Central memory CD8-positive, alpha-beta T cell (primary cell): ENCODE measurements around the gene SMIM1.

Source experiments
- ATAC-seq: fragments of 150-1000 bp; cut with Tn5 transposase; replicated peaks from 2 replicates; pipeline ENCODE4 v1.10.0; 2022; ENCODE audit warnings: mild to moderate bottlenecking, moderate FRiP score, moderate number of reproducible peaks; ENCODE audit not compliant: poor library complexity, severe bottlenecking; ENCODE audit errors: extremely low read depth
- DNase-seq, 2 donors: peaks; one replicate each; pipeline ENCODE4 v3.0.0; 2021; ENCODE audit warnings: low spot score in 2 of 2
- H3K27ac Mint-ChIP-seq: one replicate; pipeline ENCODE4 v1.8.0; 2022; ENCODE audit warnings: low read depth, mild to moderate bottlenecking, moderate library complexity, mixed read lengths
- H3K27me3 Mint-ChIP-seq: one replicate; pipeline ENCODE4 v1.8.0; 2022; ENCODE audit warnings: mixed read lengths
- H3K36me3 Mint-ChIP-seq: one replicate; pipeline ENCODE4 v1.8.0; 2022; ENCODE audit warnings: mild to moderate bottlenecking, moderate library complexity, mixed read lengths; ENCODE audit not compliant: insufficient read depth
- H3K4me1 Mint-ChIP-seq: one replicate; pipeline ENCODE4 v1.8.0; 2022; ENCODE audit warnings: mixed read lengths
- H3K4me3 Mint-ChIP-seq: one replicate; pipeline ENCODE4 v1.8.0; 2022; ENCODE audit warnings: mild to moderate bottlenecking, moderate library complexity, mixed read lengths
- H3K9me3 Mint-ChIP-seq: one replicate; pipeline ENCODE4 v1.8.0; 2022; ENCODE audit warnings: mixed read lengths

Gene SMIM1

GRCh38 chr1:3820316-3820715 lies 47.8 kb downstream of the SMIM1 start:
- peaks cover 15% of the 10 kb centered on the region for H3K36me3 Mint-ChIP-seq
- no peak overlapping the region for H3K27ac Mint-ChIP-seq
- ATAC-seq (no peak), DNase-seq (no peak)
- H3K4me3 Mint-ChIP-seq = no peak overlapping the region
- H3K9me3 Mint-ChIP-seq = no peaks in the 10 kb centered on the region
- H3K4me1 Mint-ChIP-seq = peaks cover 6% of the 10 kb centered on the region
- H3K27me3 Mint-ChIP-seq = no peaks in the 10 kb centered on the region

- no peak for DNase-seq
- Mint-ChIP-seq H3K4me3 (no peak overlapping the region), H3K27ac (no peak overlapping the region)
These were observed 48.5 kb downstream of the SMIM1 start for GRCh38 chr1:3821004-3821403.

DNA sequence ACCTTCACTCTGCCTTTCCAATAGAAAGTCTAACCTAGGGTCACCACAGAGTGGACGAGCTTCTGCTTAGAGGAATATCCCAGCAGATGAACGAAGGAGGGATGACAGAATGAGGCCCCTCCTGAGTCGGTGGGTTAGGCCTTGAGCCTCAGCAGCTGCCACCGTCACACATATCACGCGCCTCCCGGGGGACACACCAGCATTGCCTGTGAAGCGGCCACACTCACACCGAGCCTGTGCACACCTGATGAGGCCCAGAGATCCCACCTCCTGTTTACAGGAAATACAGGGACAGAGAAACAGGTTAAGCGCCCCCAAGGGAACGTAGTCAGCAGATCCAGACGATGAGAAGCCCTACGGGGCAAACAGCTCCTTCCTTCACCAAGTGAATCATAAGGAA lies 48.9 kb downstream of the SMIM1 start:
- Mint-ChIP-seq H3K9me3 (no peaks in the 10 kb centered on the region), H3K27ac (peak overlapping the region; percentile 49), H3K4me1 (peaks cover 6% of the 10 kb centered on the region), H3K36me3 (peaks cover 18% of the 10 kb centered on the region), H3K4me3 (no peak overlapping the region), H3K27me3 (no peaks in the 10 kb centered on the region)
- ATAC-seq = no peak
- DNase-seq = no peak

More at GRCh38 chr1:3821004-3821403, 48.5 kb downstream of the SMIM1 start:
- no peak for ATAC-seq
- Mint-ChIP-seq H3K27me3 (no peaks in the 10 kb centered on the region), H3K9me3 (no peaks in the 10 kb centered on the region), H3K4me1 (peaks cover 6% of the 10 kb centered on the region), H3K36me3 (peaks cover 17% of the 10 kb centered on the region)

- DNase-seq (no peak), ATAC-seq (no peak)
- Mint-ChIP-seq H3K9me3 (no peaks in the 10 kb centered on the region), H3K27ac (peak overlapping the region; percentile 49), H3K36me3 (peaks cover 18% of the 10 kb centered on the region), H3K27me3 (no peaks in the 10 kb centered on the region), H3K4me1 (peaks cover 6% of the 10 kb centered on the region), H3K4me3 (no peak overlapping the region)
These were observed 49.4 kb downstream of the SMIM1 start for GRCh38 chr1:3821908-3822307.

DNA sequence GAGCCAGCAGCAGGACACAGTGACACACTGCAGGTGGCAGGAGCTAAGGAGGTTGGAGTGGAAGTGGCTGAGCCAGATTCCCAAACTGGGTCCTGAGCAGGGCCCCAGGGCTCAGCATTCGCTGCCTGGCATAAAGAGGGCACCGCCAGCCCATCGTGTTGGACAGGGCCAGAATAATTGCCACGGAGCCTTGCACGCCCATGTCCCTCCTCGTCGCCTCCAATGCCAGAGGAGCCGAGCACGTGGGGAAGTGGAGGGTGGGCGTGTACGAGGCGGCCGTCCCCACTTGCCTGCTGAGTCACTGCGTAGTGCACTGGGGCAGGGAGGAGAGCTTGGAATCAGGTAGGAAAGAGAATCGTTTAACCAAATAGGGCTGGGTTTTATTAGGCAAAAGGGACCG lies 49.9 kb downstream of the SMIM1 start:
- Mint-ChIP-seq H3K4me3 (no peak overlapping the region), H3K36me3 (peaks cover 18% of the 10 kb centered on the region), H3K27ac (peak overlapping the region; percentile 49), H3K27me3 (no peaks in the 10 kb centered on the region), H3K4me1 (peaks cover 6% of the 10 kb centered on the region), H3K9me3 (no peaks in the 10 kb centered on the region)
- no peak for ATAC-seq
- DNase-seq = no peak

GRCh38 chr1:3824650-3825049 lies 52.1 kb downstream of the SMIM1 start:
- DNase-seq (no peak), ATAC-seq (no peak)
- Mint-ChIP-seq H3K4me3 (no peak overlapping the region), H3K36me3 (peaks cover 22% of the 10 kb centered on the region), H3K9me3 (no peaks in the 10 kb centered on the region), H3K4me1 (no peaks in the 10 kb centered on the region), H3K27ac (no peak overlapping the region), H3K27me3 (no peaks in the 10 kb centered on the region)

- Mint-ChIP-seq H3K4me1 (no peaks in the 10 kb centered on the region), H3K9me3 (no peaks in the 10 kb centered on the region), H3K27me3 (no peaks in the 10 kb centered on the region), H3K27ac (no peak overlapping the region), H3K36me3 (peaks cover 25% of the 10 kb centered on the region), H3K4me3 (no peak overlapping the region)
- DNase-seq (no peak), ATAC-seq (no peak)
These were observed 52.8 kb downstream of the SMIM1 start for GRCh38 chr1:3825356-3825755.
